Endothelial cell (in vitro differentiated cells): ENCODE data around the gene MMRN1. TPM values are rescaled to one million over a fixed set of nuclear protein-coding genes. Genes with fewer than 3 reads are reported as not detected.
A peak's percentile ranks its signal among the peaks of the same experiment; 100 is the strongest.
"Not testable (repeated sequence)": the region's sequence is repeated elsewhere in the genome, so short reads cannot be mapped to it uniquely, and the experiment has no call there.

Experiments used
- DNase-seq: peaks from one replicate; pipeline ENCODE4 v3.0.0; 2021; ENCODE audit warnings: low spot score
- H3K27ac Mint-ChIP-seq: one replicate; pipeline ENCODE4 v1.8.0; 2021; ENCODE audit warnings: mixed read lengths, inconsistent platforms; ENCODE audit not compliant: unreplicated experiment
- H3K27me3 Mint-ChIP-seq: one replicate; pipeline ENCODE4 v1.8.0; 2021; ENCODE audit warnings: mild to moderate bottlenecking, moderate library complexity, mixed read lengths, inconsistent platforms; ENCODE audit not compliant: unreplicated experiment
- H3K36me3 Mint-ChIP-seq: one replicate; pipeline ENCODE4 v1.8.0; 2021; ENCODE audit warnings: mild to moderate bottlenecking, low read depth, mixed read lengths, inconsistent platforms; ENCODE audit not compliant: unreplicated experiment
- H3K4me1 Mint-ChIP-seq: one replicate; pipeline ENCODE4 v1.8.0; 2021; ENCODE audit warnings: mild to moderate bottlenecking, mixed read lengths, inconsistent platforms; ENCODE audit not compliant: unreplicated experiment
- H3K4me3 Mint-ChIP-seq: one replicate; pipeline ENCODE4 v1.8.0; 2021; ENCODE audit warnings: mild to moderate bottlenecking, mixed read lengths, inconsistent platforms; ENCODE audit not compliant: unreplicated experiment
- H3K9me3 Mint-ChIP-seq: one replicate; pipeline ENCODE4 v1.8.0; 2021; ENCODE audit warnings: mixed read lengths, inconsistent platforms; ENCODE audit not compliant: unreplicated experiment
- total RNA-seq: library from RNA; stranded (reverse); fragmentation: NEBNext Ultra II Directional; extraction: Animal tissue kit (Norgen Biotek cat#: 25700); gene quantifications from one replicate; pipeline ENCODE4 v1.2.1, GENCODE V29; 2021; ENCODE audit not compliant: unreplicated experiment
- TF ChIP-seq, protein P1 (sequence below): fragments of 200-600 bp; sonication (generic); IDR thresholded peaks from one replicate; pipeline ENCODE4 v1.5.0; 2021; ENCODE audit warnings: antibody characterized with exemption; ENCODE audit not compliant: unreplicated experiment

MMRN1 gene
- total RNA-seq, 1 donor from 2014 or later: 304 TPM

DNA sequence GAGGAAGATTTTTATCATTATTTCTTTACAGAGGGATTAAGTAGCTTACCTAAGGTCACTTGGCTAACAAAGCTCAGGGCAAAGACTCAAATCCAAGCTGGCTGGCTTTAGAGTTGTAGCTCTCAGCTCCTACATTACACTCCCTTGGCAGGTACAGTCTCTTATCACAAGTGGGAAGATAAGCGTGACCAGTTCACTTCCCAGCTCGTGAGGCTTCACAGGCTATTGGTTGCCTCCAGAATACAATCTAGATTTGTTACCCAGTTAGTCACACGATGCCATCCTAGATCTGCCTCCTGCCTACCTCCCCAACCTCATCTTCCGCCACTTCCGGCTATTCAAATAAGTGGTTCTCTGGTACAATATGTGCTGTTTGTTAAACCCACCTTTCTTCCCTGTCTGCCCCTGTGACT, 3.7 kb downstream of the MMRN1 start:
- no peak overlapping the region for H3K4me3 Mint-ChIP-seq
- peaks cover 18% of the 10 kb centered on the region for H3K4me1 Mint-ChIP-seq
- no peaks in the 10 kb centered on the region for H3K36me3 Mint-ChIP-seq
- TF ChIP-seq, protein P1, sequence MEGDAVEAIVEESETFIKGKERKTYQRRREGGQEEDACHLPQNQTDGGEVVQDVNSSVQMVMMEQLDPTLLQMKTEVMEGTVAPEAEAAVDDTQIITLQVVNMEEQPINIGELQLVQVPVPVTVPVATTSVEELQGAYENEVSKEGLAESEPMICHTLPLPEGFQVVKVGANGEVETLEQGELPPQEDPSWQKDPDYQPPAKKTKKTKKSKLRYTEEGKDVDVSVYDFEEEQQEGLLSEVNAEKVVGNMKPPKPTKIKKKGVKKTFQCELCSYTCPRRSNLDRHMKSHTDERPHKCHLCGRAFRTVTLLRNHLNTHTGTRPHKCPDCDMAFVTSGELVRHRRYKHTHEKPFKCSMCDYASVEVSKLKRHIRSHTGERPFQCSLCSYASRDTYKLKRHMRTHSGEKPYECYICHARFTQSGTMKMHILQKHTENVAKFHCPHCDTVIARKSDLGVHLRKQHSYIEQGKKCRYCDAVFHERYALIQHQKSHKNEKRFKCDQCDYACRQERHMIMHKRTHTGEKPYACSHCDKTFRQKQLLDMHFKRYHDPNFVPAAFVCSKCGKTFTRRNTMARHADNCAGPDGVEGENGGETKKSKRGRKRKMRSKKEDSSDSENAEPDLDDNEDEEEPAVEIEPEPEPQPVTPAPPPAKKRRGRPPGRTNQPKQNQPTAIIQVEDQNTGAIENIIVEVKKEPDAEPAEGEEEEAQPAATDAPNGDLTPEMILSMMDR: no peak
- DNase-seq: no peak
- H3K9me3 Mint-ChIP-seq: no peaks in the 10 kb centered on the region
- no peaks in the 10 kb centered on the region for H3K27me3 Mint-ChIP-seq
- no peak overlapping the region for H3K27ac Mint-ChIP-seq

DNA sequence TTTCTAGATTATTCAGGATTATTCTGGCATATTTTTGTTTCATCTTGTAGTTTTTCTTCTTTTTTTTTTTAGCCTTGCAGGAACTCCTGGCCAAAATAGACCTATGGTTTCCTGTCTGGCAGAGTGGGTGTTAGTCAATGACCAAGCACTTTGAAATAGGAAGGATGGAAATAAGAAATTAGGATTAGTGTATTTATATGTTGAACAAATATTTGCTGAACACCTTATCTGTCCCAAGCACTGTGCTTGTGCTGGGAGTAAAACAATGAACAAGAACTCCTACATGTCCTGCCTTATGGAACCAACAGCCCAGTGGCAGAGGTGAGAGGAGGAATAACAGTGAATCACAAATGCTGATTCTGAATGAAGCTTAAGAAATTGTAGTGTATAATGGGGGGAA, 4.5 kb downstream of the MMRN1 start:
- Mint-ChIP-seq H3K27me3 (no peaks in the 10 kb centered on the region), H3K4me1 (peaks cover 17% of the 10 kb centered on the region), H3K36me3 (peaks cover 3% of the 10 kb centered on the region), H3K4me3 (no peak overlapping the region), H3K27ac (no peak overlapping the region), H3K9me3 (no peaks in the 10 kb centered on the region)
- no peak for DNase-seq
- TF ChIP-seq, protein P1: no peak

DNA sequence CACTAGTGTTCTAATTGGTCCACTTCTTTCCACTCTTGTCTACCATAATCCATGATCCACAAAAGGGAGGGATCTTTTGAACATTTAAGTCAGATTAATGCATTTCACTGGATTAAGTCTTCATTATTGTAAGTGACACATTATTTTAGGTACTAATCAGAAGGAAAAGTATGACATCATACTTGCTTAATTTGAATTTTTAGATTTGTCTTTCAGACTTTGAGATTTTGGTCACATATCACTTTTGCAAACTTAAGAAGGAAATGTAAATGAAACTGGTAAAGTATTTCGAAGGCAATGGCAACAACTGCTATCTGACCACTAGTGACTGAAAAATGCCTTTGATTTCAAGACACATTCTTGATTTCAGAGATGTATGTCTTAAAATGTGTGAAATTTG, 5.2 kb downstream of the MMRN1 start:
- no peaks in the 10 kb centered on the region for H3K27me3 Mint-ChIP-seq
- H3K27ac Mint-ChIP-seq: no peak overlapping the region
- peaks cover 13% of the 10 kb centered on the region for H3K4me1 Mint-ChIP-seq
- no peaks in the 10 kb centered on the region for H3K9me3 Mint-ChIP-seq
- H3K4me3 Mint-ChIP-seq: no peak overlapping the region
- TF ChIP-seq, protein P1: no peak
- DNase-seq: no peak
- H3K36me3 Mint-ChIP-seq: peaks cover 3% of the 10 kb centered on the region

DNA sequence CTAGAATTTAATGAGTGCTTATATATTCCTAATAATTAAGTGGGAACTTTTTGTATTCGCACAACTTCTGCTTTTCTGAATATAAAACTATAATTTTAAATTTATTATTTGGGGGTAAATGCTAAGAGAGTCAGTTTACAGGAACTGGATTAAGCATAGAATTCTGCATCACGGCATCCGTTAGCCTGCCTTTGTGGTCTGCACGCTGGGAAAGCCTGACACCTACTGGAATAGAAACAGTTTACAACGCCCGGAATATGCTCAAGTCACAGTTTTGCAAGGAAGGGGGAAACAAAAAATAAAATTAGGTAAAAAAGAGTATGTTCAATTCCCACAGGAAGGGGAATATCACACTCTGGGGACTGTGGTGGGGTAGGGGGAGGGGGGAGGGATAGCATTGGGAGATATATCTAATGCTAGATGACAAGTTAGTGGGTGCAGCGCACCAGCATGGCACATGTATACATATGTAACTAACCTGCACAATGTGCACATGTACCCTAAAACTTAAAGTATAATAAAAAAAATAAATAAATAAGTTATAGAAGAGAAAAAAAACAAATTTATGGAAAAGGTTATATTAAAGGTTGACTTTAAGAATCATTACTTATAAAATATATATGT, 7.3 kb downstream of the MMRN1 start:
- TF ChIP-seq, protein P1: peak; percentile 58
- not testable (repeated sequence) for H3K27me3 Mint-ChIP-seq, H3K36me3 Mint-ChIP-seq, H3K4me1 Mint-ChIP-seq, H3K27ac Mint-ChIP-seq, H3K9me3 Mint-ChIP-seq
- peak; percentile 56 for DNase-seq
- peak overlapping the region; percentile 64 for H3K4me3 Mint-ChIP-seq

DNA sequence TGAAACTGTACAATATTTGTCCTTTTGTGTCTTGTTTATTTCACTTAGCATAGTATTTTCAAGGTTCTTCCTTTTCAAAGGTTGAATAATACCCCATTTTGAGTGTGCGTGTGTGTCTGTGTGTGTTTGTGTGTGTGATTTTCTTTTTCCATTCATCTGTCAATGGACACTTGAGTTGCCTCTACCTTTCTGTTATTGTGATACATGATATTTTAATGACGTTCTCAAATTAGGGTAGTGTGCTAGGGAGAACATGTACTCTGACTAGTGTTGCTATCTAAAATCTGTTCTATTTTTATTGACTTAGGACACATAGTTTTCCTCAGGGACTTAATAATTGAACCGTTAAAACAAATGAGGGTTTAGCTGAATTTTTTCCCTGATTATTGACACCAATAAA, 9.9 kb downstream of the MMRN1 start:
- H3K27me3 Mint-ChIP-seq: no peaks in the 10 kb centered on the region
- peaks cover 12% of the 10 kb centered on the region for H3K4me1 Mint-ChIP-seq
- no peak for DNase-seq
- TF ChIP-seq, protein P1: no peak
- H3K27ac Mint-ChIP-seq: no peak overlapping the region
- H3K9me3 Mint-ChIP-seq: no peaks in the 10 kb centered on the region
- no peak overlapping the region for H3K4me3 Mint-ChIP-seq
- H3K36me3 Mint-ChIP-seq: peaks cover 3% of the 10 kb centered on the region
